HepG2 (cell line): ENCODE data around the gene TGM2. TPM values are rescaled to one million over a fixed set of nuclear protein-coding genes. Genes with fewer than 3 reads are reported as not detected.
A peak's percentile ranks its signal among the peaks of the same experiment; 100 is the strongest.

ENCODE experiments used
- CHD2 ChIP-seq: IDR thresholded peaks from 2 replicates; pipeline ENCODE4 v1.6.1; 2011; ENCODE audit warnings: low read depth, low read length, improper control_type of control experiment
- DPF2 ChIP-seq: sonication (generic); formaldehyde crosslinking; IDR thresholded peaks from 2 replicates; pipeline ENCODE4 v1.4.0; 2020; ENCODE audit warnings: mild to moderate bottlenecking, low read depth, missing genetic modification reagents, borderline replicate concordance
- FOSL1 ChIP-seq: sonication (generic); formaldehyde crosslinking; IDR thresholded peaks from 2 replicates; pipeline ENCODE4 v1.9.0; 2021; ENCODE audit warnings: missing genetic modification reagents, borderline replicate concordance
- FOXA3 ChIP-seq: IDR thresholded peaks from 2 replicates; pipeline ENCODE4 v1.6.1; 2016; ENCODE audit warnings: missing genetic modification reagents, missing compliant biosample characterization
- FOXO1 ChIP-seq: sonication (generic); formaldehyde crosslinking; IDR thresholded peaks from 2 replicates; pipeline ENCODE4 v1.4.0; 2020; ENCODE audit warnings: missing genetic modification reagents
- GTF2F1 ChIP-seq: fragments of 150-350 bp; IDR thresholded peaks from 2 replicates; pipeline ENCODE4 v1.6.1; 2014; ENCODE audit warnings: low read length
- KDM5A ChIP-seq: fragments of 200-600 bp; sonication (generic); IDR thresholded peaks from 2 replicates; pipeline ENCODE4 v1.7.0; 2018; ENCODE audit warnings: antibody characterized with exemption, mild to moderate bottlenecking, low read length, borderline replicate concordance
- NCOA2 ChIP-seq: sonication (generic); formaldehyde crosslinking; IDR thresholded peaks from 2 replicates; pipeline ENCODE4 v1.8.0; 2022; ENCODE audit warnings: inconsistent platforms
- RAD21 ChIP-seq: fragments of 450-650 bp; formaldehyde crosslinking; IDR thresholded peaks from 2 replicates; pipeline ENCODE4 v1.5.0; 2020; ENCODE audit warnings: mild to moderate bottlenecking
- SUZ12 ChIP-seq: fragments of 150-350 bp; IDR thresholded peaks from 2 replicates; pipeline ENCODE4 v1.6.1; 2014; ENCODE audit warnings: low read depth, low read length
- ZNF550 ChIP-seq: sonication (generic); formaldehyde crosslinking; IDR thresholded peaks from 2 replicates; pipeline ENCODE4 v1.4.0; 2020; ENCODE audit warnings: mild to moderate bottlenecking, missing genetic modification reagents, borderline replicate concordance
- polyA plus RNA-seq, 8 experiments: library from polyadenylated mRNA; depleted of rRNA in 3 of 8; stranded (reverse) in 7 of 8; unstranded in 1 of 8; fragments of >200 nt; fragmentation: Illumina TruSeq in 4 of 8; extraction: Trizol in 4 of 8; gene quantifications; 2 replicates each; pipeline versions ENCODE4 v1.2.1 to v1.2.3, GENCODE V29; 2011 to 2016; ENCODE audit warnings: low read depth in 4 of 8, missing spikeins in 1 of 8, mixed read lengths in 1 of 8; ENCODE audit not compliant: insufficient read depth in 1 of 8
- total RNA-seq, 5 experiments: library from RNA; depleted of rRNA; stranded (reverse); fragments of >200 nt; fragmentation: Illumina TruSeq; extraction: Trizol; gene quantifications; 2 replicates each; pipeline ENCODE4 v1.2.3, GENCODE V29; 2016; ENCODE audit warnings: low read depth in 1 of 5
- TF ChIP-seq, protein P1 (sequence below): sonication (generic); formaldehyde crosslinking; IDR thresholded peaks from 2 replicates; pipeline ENCODE4; 2020; ENCODE audit warnings: missing genetic modification reagents, mild to moderate bottlenecking, borderline replicate concordance
- TF ChIP-seq, protein P2 (sequence below): sonication (generic); formaldehyde crosslinking; IDR thresholded peaks from 2 replicates; pipeline ENCODE4 v1.4.0; 2020; ENCODE audit warnings: missing genetic modification reagents, borderline replicate concordance
- TF ChIP-seq, protein P3 (sequence below): sonication (generic); formaldehyde crosslinking; IDR thresholded peaks from 2 replicates; pipeline ENCODE4 v1.4.0; 2020; ENCODE audit warnings: missing genetic modification reagents, borderline replicate concordance
- TF ChIP-seq, protein P4 (sequence below): IDR thresholded peaks from 2 replicates; pipeline ENCODE4 v1.6.1; 2012; ENCODE audit warnings: low read length, improper control_type of control experiment

Gene TGM2
- total and polyA plus RNA-seq, 2 of the 13 experiments (the other 11 are each of a cell fraction or from before 2014, with no cell fraction given): 4.2 to 46.4 TPM

DNA sequence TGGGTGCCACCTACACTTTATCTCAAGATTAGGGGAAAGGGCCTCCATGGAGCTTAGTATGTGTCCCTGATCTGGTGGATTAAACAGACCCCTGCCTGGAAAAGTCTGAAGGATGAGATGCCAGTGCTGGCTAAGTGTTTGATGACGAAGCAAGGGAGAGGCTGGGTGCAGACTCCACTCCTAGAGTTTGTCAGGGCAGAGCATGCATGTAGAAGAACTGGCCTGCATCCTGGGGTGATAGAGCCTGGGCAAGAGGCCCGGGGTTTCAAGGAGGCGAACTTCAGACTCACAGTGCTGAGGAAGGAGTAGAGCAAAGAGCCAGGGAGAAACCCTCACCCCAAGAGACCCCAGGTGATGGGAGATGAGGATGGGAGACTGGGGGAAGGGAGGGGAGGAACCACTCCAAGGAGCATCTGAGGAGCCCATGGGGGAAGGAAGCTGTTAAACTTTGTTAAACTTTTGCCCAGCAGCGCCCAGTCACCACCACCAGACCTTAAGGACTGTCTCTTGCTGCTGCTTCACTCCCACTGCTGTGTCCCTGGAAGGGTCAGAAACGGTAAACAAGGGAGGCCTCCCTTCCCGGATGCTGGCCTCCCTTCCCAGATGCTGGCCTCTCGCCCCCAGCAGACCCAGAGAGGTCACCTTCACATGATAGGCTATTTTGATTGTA lies 69.9 kb downstream of the TGM2 start (continued):
- TF ChIP-seq, protein P1, sequence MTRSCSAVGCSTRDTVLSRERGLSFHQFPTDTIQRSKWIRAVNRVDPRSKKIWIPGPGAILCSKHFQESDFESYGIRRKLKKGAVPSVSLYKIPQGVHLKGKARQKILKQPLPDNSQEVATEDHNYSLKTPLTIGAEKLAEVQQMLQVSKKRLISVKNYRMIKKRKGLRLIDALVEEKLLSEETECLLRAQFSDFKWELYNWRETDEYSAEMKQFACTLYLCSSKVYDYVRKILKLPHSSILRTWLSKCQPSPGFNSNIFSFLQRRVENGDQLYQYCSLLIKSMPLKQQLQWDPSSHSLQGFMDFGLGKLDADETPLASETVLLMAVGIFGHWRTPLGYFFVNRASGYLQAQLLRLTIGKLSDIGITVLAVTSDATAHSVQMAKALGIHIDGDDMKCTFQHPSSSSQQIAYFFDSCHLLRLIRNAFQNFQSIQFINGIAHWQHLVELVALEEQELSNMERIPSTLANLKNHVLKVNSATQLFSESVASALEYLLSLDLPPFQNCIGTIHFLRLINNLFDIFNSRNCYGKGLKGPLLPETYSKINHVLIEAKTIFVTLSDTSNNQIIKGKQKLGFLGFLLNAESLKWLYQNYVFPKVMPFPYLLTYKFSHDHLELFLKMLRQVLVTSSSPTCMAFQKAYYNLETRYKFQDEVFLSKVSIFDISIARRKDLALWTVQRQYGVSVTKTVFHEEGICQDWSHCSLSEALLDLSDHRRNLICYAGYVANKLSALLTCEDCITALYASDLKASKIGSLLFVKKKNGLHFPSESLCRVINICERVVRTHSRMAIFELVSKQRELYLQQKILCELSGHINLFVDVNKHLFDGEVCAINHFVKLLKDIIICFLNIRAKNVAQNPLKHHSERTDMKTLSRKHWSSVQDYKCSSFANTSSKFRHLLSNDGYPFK (CRISPR knock-in tag): no peak
- no peak for TF ChIP-seq CHD2
- TF ChIP-seq NCOA2 (CRISPR knock-in tag): peak; percentile 71; the same call in 1 of the 2 replicates
- no peak for TF ChIP-seq FOSL1 (CRISPR knock-in tag)
- TF ChIP-seq, protein P2, sequence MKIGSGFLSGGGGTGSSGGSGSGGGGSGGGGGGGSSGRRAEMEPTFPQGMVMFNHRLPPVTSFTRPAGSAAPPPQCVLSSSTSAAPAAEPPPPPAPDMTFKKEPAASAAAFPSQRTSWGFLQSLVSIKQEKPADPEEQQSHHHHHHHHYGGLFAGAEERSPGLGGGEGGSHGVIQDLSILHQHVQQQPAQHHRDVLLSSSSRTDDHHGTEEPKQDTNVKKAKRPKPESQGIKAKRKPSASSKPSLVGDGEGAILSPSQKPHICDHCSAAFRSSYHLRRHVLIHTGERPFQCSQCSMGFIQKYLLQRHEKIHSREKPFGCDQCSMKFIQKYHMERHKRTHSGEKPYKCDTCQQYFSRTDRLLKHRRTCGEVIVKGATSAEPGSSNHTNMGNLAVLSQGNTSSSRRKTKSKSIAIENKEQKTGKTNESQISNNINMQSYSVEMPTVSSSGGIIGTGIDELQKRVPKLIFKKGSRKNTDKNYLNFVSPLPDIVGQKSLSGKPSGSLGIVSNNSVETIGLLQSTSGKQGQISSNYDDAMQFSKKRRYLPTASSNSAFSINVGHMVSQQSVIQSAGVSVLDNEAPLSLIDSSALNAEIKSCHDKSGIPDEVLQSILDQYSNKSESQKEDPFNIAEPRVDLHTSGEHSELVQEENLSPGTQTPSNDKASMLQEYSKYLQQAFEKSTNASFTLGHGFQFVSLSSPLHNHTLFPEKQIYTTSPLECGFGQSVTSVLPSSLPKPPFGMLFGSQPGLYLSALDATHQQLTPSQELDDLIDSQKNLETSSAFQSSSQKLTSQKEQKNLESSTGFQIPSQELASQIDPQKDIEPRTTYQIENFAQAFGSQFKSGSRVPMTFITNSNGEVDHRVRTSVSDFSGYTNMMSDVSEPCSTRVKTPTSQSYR (CRISPR knock-in tag): 0 out of 2 replicates have a peak, but pooled peaks have one; percentile 17
- TF ChIP-seq, protein P3, sequence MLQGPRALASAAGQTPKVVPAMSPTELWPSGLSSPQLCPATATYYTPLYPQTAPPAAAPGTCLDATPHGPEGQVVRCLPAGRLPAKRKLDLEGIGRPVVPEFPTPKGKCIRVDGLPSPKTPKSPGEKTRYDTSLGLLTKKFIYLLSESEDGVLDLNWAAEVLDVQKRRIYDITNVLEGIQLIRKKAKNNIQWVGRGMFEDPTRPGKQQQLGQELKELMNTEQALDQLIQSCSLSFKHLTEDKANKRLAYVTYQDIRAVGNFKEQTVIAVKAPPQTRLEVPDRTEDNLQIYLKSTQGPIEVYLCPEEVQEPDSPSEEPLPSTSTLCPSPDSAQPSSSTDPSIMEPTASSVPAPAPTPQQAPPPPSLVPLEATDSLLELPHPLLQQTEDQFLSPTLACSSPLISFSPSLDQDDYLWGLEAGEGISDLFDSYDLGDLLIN (CRISPR knock-in tag): no peak
- no peak for TF ChIP-seq KDM5A
- peak; percentile 87 for TF ChIP-seq FOXA3 (CRISPR knock-in tag)
- no peak for TF ChIP-seq DPF2
- no peak for TF ChIP-seq ZNF550
- TF ChIP-seq, protein P4, sequence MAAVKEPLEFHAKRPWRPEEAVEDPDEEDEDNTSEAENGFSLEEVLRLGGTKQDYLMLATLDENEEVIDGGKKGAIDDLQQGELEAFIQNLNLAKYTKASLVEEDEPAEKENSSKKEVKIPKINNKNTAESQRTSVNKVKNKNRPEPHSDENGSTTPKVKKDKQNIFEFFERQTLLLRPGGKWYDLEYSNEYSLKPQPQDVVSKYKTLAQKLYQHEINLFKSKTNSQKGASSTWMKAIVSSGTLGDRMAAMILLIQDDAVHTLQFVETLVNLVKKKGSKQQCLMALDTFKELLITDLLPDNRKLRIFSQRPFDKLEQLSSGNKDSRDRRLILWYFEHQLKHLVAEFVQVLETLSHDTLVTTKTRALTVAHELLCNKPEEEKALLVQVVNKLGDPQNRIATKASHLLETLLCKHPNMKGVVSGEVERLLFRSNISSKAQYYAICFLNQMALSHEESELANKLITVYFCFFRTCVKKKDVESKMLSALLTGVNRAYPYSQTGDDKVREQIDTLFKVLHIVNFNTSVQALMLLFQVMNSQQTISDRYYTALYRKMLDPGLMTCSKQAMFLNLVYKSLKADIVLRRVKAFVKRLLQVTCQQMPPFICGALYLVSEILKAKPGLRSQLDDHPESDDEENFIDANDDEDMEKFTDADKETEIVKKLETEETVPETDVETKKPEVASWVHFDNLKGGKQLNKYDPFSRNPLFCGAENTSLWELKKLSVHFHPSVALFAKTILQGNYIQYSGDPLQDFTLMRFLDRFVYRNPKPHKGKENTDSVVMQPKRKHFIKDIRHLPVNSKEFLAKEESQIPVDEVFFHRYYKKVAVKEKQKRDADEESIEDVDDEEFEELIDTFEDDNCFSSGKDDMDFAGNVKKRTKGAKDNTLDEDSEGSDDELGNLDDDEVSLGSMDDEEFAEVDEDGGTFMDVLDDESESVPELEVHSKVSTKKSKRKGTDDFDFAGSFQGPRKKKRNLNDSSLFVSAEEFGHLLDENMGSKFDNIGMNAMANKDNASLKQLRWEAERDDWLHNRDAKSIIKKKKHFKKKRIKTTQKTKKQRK: no peak
- no peak; the same call in none of the 2 replicates for TF ChIP-seq FOXO1
- no peak for TF ChIP-seq GTF2F1
- TF ChIP-seq RAD21 (CRISPR knock-in tag): no peak
- TF ChIP-seq SUZ12: no peak
